DND-41 (cell line): ENCODE results near the gene PHF3.

Experiments
- ATAC-seq: fragments of 200-7000 bp; cut with Tn5 transposase; 3 replicates; pipeline ENCODE4 v1.9.1; 2021; ENCODE audit warnings: low read depth; ENCODE audit not compliant: insufficient read depth
- DNase-seq: peaks from one replicate; pipeline ENCODE4 v3.0.0-alpha.2; 2020
- H2AFZ ChIP-seq: 2 replicates; pipeline ENCODE4 v1.6.0; 2012; ENCODE audit warnings: low read depth, low read length
- H3K27ac ChIP-seq: 2 replicates; pipeline ENCODE4 v1.5.1; 2012; ENCODE audit warnings: low read length, inconsistent platforms
- H3K27me3 ChIP-seq: fragments of 200-600 bp; sonication (generic); 2 replicates; pipeline ENCODE4 v1.6.0; 2012; ENCODE audit warnings: low read length, mild to moderate bottlenecking, inconsistent platforms; ENCODE audit not compliant: insufficient read depth, poor library complexity
- H3K36me3 ChIP-seq: 2 replicates; pipeline ENCODE4 v1.5.1; 2012; ENCODE audit warnings: low read length, inconsistent platforms; ENCODE audit not compliant: insufficient read depth
- H3K4me1 ChIP-seq: 2 replicates; pipeline ENCODE4 v1.5.1; 2012; ENCODE audit warnings: mild to moderate bottlenecking, low read length; ENCODE audit not compliant: insufficient read depth
- H3K4me2 ChIP-seq: 2 replicates; pipeline ENCODE4 v1.6.0; 2012; ENCODE audit warnings: mild to moderate bottlenecking, moderate library complexity, low read length, inconsistent platforms; ENCODE audit not compliant: insufficient read depth
- H3K4me3 ChIP-seq, 2 experiments: fragments of 200-600 bp in 1 of 2; shearing (Covaris generic) in 1 of 2; 2 replicates each; pipeline ENCODE4 v1.5.1; 2012 to 2016; ENCODE audit warnings: inconsistent platforms in 2 of 2, low read length in 2 of 2, mild to moderate bottlenecking in 2 of 2, low read depth in 1 of 2, moderate library complexity in 1 of 2
- H3K79me2 ChIP-seq: 2 replicates; pipeline ENCODE4 v1.6.0; 2012; ENCODE audit warnings: low read length, inconsistent platforms; ENCODE audit not compliant: insufficient read depth
- H3K9ac ChIP-seq: 2 replicates; pipeline ENCODE4 v1.6.0; 2012; ENCODE audit warnings: low read depth, mild to moderate bottlenecking, inconsistent platforms, low read length, moderate library complexity
- H3K9me3 ChIP-seq: 2 replicates; pipeline ENCODE4 v1.5.1; 2012; ENCODE audit warnings: low read length, moderate library complexity, mild to moderate bottlenecking, inconsistent platforms; ENCODE audit not compliant: insufficient read depth, severe bottlenecking
- H4K20me1 ChIP-seq: 2 replicates; pipeline ENCODE4 v1.6.0; 2012; ENCODE audit warnings: low read length; ENCODE audit not compliant: insufficient read depth
- EZH2 ChIP-seq: IDR thresholded peaks from 3 replicates; pipeline ENCODE4 v1.6.1; 2012; ENCODE audit warnings: borderline replicate concordance, low read depth, mild to moderate bottlenecking, moderate library complexity, low read length, inconsistent platforms; ENCODE audit not compliant: severe bottlenecking
- TF ChIP-seq, protein P1 (sequence below): IDR thresholded peaks from 2 replicates; pipeline ENCODE4 v1.5.1; 2012; ENCODE audit warnings: borderline replicate concordance, low read length, moderate library complexity, mild to moderate bottlenecking; ENCODE audit not compliant: poor library complexity, severe bottlenecking; ENCODE audit errors: extremely low read depth

The PHF3 gene

DNA sequence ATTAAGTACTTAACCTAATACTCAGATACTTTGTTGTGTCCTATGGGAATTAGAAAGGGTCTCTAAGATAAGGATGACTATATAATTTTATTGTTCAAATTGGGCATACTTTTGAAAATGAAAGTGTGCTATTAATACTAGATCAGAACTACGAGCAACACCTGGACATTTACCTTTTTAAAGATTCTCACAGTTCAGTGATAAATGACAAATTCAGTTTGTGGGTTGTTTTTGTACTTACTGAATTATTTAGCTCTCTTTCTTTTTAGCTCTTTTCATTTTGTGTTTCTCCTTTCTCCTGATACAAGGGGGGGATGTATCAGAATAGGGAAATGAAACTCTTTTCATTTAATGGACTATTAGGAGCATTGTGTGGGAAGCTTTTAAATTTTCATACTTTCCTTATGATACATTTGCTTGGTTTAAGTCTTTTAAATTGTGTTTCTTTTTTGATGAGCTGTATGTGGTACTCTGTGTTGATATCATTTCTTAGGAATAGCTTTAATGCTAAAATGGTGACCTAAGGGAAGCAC, 47.5 kb downstream of the PHF3 start:
- ATAC-seq, result no peak
- no peak overlapping the region for H3K9ac ChIP-seq
- peaks cover 63% of the 10 kb centered on the region for H3K36me3 ChIP-seq
- TF ChIP-seq EZH2, result no peak
- TF ChIP-seq, protein P1, sequence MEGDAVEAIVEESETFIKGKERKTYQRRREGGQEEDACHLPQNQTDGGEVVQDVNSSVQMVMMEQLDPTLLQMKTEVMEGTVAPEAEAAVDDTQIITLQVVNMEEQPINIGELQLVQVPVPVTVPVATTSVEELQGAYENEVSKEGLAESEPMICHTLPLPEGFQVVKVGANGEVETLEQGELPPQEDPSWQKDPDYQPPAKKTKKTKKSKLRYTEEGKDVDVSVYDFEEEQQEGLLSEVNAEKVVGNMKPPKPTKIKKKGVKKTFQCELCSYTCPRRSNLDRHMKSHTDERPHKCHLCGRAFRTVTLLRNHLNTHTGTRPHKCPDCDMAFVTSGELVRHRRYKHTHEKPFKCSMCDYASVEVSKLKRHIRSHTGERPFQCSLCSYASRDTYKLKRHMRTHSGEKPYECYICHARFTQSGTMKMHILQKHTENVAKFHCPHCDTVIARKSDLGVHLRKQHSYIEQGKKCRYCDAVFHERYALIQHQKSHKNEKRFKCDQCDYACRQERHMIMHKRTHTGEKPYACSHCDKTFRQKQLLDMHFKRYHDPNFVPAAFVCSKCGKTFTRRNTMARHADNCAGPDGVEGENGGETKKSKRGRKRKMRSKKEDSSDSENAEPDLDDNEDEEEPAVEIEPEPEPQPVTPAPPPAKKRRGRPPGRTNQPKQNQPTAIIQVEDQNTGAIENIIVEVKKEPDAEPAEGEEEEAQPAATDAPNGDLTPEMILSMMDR, result no peak
- no peak overlapping the region for H3K4me3 ChIP-seq
- H3K79me2 ChIP-seq, result peaks cover 80% of the 10 kb centered on the region
- H3K9me3 ChIP-seq, result no peaks in the 10 kb centered on the region
- H3K27me3 ChIP-seq, result no peaks in the 10 kb centered on the region
- no peak overlapping the region for H2AFZ ChIP-seq
- no peak for DNase-seq
- H4K20me1 ChIP-seq, result peaks cover 54% of the 10 kb centered on the region; the same call in 1 of the 2 replicates
- H3K4me2 ChIP-seq, result no peak overlapping the region
- no peak overlapping the region for H3K27ac ChIP-seq
- no peaks in the 10 kb centered on the region for H3K4me1 ChIP-seq

DNA sequence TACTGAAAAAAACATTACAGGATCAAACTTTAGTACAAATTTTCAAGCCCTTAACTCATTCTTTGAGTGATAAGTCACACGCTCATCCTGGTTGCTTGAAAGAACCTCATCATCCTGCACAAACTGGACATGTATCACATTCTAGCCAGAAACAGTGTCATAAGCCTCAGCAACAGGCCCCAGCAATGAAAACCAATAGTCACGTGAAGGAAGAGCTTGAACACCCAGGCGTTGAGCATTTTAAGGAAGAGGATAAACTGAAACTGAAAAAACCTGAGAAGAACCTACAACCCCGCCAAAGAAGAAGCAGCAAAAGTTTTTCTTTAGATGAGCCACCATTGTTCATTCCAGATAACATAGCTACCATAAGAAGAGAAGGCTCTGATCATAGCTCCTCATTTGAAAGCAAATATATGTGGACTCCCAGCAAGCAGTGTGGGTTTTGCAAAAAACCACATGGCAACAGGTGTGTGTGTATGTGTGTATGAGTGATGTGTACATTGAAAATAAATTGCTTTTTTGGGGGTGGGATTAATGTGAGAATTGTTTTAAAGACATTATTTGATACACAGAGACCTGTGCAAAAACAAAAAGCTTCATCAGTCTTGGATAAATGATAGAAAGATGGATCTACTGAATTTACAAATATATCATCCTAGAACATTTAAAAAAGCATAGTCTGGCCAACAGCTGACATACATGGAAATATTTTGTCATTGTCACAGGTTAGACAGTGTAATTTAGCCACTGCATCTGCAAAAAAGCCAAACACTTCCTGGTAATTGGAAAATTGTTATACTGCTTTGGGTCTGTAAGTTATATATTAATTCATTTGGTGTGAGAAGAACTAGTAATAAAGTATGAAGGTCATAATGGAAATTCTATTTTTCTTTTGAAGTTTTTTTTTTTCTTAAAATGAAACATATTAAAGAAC, 50.1 kb downstream of the PHF3 start:
- Histone ChIP-seq H3K4me1 (no peaks in the 10 kb centered on the region), H4K20me1 (peaks cover 35% of the 10 kb centered on the region; the same call in 1 of the 2 replicates), H3K4me2 (no peak overlapping the region), H3K79me2 (peaks cover 70% of the 10 kb centered on the region), H3K9ac (no peak overlapping the region), H2AFZ (no peak overlapping the region), H3K9me3 (no peaks in the 10 kb centered on the region), H3K27me3 (no peaks in the 10 kb centered on the region), H3K27ac (no peak overlapping the region), H3K36me3 (peaks cover 49% of the 10 kb centered on the region), H3K4me3 (no peak overlapping the region)
- TF ChIP-seq, protein P1, result no peak
- TF ChIP-seq EZH2, result no peak
- DNase-seq (no peak), ATAC-seq (peak; percentile 52; the same call in 2 of the 3 replicates)

DNA sequence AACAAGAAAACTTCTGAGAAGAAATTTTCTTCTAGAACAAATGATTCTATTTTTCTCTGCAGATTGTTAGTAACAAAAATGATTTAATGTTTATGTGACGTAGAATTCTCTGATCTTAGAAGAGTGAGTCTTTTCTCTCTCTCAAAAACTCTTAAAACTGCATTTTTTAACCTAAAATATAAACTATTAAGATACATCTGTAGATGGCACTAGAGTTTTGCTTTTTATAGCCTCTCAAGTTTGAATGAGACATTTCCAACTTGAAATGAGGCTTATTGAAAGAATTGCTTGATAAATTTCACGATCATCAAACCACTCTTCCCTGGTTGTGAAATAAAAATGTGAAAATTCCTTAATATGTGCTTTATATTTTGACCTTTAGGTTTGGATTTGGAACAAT, 53.8 kb downstream of the PHF3 start:
- H3K4me3 ChIP-seq, result no peak overlapping the region
- H3K36me3 ChIP-seq, result peaks cover 40% of the 10 kb centered on the region
- ATAC-seq, result no peak
- no peak for DNase-seq
- peaks cover 9% of the 10 kb centered on the region; the same call in 1 of the 2 replicates for H4K20me1 ChIP-seq
- no peak overlapping the region for H3K4me2 ChIP-seq
- TF ChIP-seq, protein P1, result no peak
- TF ChIP-seq EZH2, result no peak
- H2AFZ ChIP-seq, result no peak overlapping the region
- H3K9ac ChIP-seq, result no peak overlapping the region
- H3K27me3 ChIP-seq, result no peaks in the 10 kb centered on the region
- H3K79me2 ChIP-seq, result peaks cover 40% of the 10 kb centered on the region
- H3K9me3 ChIP-seq, result no peaks in the 10 kb centered on the region
- no peak overlapping the region for H3K27ac ChIP-seq
- no peaks in the 10 kb centered on the region for H3K4me1 ChIP-seq
